Testis (tissue), 3 donors: ENCODE results near the gene HOXA10. TPM values are rescaled to one million over a fixed set of nuclear protein-coding genes. Genes with fewer than 3 reads are reported as not detected.
A peak's percentile ranks its signal among the peaks of the same experiment; 100 is the strongest.

Experiments used
- DNase-seq: peaks from one replicate; pipeline ENCODE4 v3.0.0-alpha.2; 2019
- H3K27ac ChIP-seq, 2 donors: fragments of 200-600 bp; sonication (generic); one replicate each; pipeline ENCODE4 v1.5.1; 2019
- H3K27me3 ChIP-seq: fragments of 200-600 bp; sonication (generic); one replicate; pipeline ENCODE4 v1.5.1; 2019
- H3K36me3 ChIP-seq: fragments of 200-600 bp; sonication (generic); one replicate; pipeline ENCODE4 v1.5.1; 2017; ENCODE audit warnings: low read depth; ENCODE audit errors: missing control alignments
- H3K4me1 ChIP-seq: fragments of 200-600 bp; sonication (generic); one replicate; pipeline ENCODE4 v1.5.1; 2019
- H3K4me3 ChIP-seq, 2 donors: fragments of 200-600 bp; sonication (generic); one replicate each; pipeline ENCODE4 v1.5.1; 2017 to 2019
- H3K9me3 ChIP-seq: fragments of 200-600 bp; sonication (generic); one replicate; pipeline ENCODE4 v1.5.1; 2017
- POLR2A ChIP-seq: fragments of 450-650 bp; IDR thresholded peaks from one replicate; pipeline ENCODE4 v1.6.1; 2017; ENCODE audit warnings: antibody characterized with exemption, mild to moderate bottlenecking, moderate library complexity
- WGBS, 2 donors: methylation state at CpG; one replicate each; pipeline ENCODE4 v1.1.5; 2018; 5-methylcytosine and 5-hydroxymethylcytosine counted together
- intact Hi-C: fragments of 100-400 bp; cut with DNase I; formaldehyde crosslinking; loops from one replicate; pipeline ENCODE4 v1.15.1; 2023; ENCODE audit warnings: low total_unique reads
- polyA plus RNA-seq: library from polyadenylated mRNA; stranded (reverse); fragments of 350-450 nt; fragmentation: Illumina TruSeq; extraction: RNeasy Lipid Tissue Mini Kit (QIAGEN cat#74804); gene quantifications from one replicate; pipeline ENCODE4 v1.2.3, GENCODE V29; 2014; ENCODE audit warnings: low read depth, low replicate concordance; ENCODE audit not compliant: insufficient read depth
- total RNA-seq, 2 donors: library from RNA; depleted of rRNA; stranded (reverse); fragments of >200 nt; gene quantifications; one replicate each; pipeline ENCODE4 v1.2.3, GENCODE V29; 2016
- TF ChIP-seq, protein P1 (sequence below), 3 experiments: fragments of 450-650 bp in 2 of 3; fragments of 200-600 bp in 1 of 3; sonication (generic) in 1 of 3; IDR thresholded peaks; one replicate each; pipeline ENCODE4 v1.5.1; 2016 to 2019; ENCODE audit warnings: antibody characterized with exemption in 3 of 3, mild to moderate bottlenecking in 2 of 3, moderate library complexity in 1 of 3

The HOXA10 gene
- total and polyA plus RNA-seq, 3 donors from 2014 or later = 0.31 to 1.8 (median 1.6) TPM

DNA sequence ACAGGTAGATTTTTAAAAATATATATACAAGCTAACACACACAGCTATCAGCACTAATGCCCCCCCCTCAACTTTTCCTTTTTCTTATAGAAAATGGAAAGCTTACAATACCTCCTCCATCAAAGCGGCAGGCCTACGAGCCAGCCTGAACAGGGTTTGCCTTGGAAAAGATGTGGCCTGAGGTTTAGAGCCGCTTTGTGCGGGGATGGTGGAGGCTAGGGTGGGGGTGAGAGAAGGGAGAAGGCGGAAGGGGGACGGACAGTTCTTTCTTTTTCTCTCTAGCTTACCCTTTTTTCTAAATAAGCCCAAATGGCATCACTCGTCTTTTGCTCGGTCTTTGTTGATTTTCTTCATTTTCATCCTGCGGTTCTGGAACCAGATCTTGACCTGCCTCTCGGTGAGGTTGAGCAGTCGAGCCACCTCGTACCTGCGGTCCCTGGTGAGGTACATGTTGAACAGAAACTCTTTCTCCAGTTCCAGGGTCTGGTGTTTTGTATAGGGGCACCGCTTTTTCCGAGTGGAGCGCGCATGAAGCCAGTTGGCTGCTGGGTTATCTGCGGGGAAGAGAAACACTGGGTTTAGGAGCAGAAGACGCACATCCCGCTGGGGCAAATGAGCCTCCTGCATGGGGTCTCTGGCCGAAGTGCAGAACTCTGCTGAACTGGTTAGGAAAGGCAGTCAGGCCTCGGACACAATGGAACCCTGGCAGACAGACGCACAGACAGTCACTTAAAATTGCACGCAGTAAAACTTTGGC lies 10.7 kb downstream of the HOXA10 start:
- intact Hi-C loops = loop anchor here (10.0 kb wide), 1 partner anchor 789 kb away; no protein-coding TSS in a partner anchor
- H3K4me1 ChIP-seq = peaks cover 10% of the 10 kb centered on the region

DNA sequence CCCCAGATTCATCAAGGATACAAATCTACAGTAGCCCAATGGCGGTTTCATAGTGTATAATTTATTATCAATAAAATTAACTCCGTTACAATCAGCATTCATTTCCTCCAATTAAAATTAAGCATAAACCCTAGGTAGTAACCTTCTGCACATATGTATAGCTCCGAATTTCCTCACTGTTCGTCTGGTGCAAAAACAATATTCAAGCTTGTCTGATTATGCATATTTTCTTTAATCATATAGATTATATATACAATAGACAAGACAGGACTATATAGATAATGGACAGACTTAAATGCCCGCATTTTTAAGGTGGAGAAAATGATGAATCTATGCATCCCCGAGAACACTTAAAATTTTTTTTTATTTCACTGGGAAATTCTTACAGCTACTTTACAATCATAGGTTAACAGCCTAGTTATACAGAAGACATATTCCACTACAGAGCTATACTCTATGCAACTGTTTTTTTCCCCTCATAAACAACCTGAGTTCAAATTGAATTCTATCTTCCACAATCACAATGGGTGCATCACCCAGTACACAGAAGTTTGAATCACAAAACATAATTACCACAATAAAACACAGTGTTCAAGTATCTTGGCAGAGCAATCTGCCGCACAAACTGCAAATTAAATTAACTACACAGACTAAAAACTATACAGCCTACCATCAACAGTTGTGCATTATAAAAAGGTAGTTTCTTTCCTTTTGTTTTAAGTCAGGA lies 11.4 kb downstream of the HOXA10 start:
- peaks cover 4% of the 10 kb centered on the region for H3K27me3 ChIP-seq
- DNase-seq = no peak
- H3K4me1 ChIP-seq = peaks cover 10% of the 10 kb centered on the region
- no peaks in the 10 kb centered on the region for H3K36me3 ChIP-seq
- H3K27ac ChIP-seq = no peak overlapping the region
- intact Hi-C loops = loop anchor here (10.0 kb wide), 1 partner anchor 788 kb away; no protein-coding TSS in a partner anchor
- H3K4me3 ChIP-seq = no peak overlapping the region
- no peaks in the 10 kb centered on the region for H3K9me3 ChIP-seq
- TF ChIP-seq POLR2A = no peak
- TF ChIP-seq, protein P1, sequence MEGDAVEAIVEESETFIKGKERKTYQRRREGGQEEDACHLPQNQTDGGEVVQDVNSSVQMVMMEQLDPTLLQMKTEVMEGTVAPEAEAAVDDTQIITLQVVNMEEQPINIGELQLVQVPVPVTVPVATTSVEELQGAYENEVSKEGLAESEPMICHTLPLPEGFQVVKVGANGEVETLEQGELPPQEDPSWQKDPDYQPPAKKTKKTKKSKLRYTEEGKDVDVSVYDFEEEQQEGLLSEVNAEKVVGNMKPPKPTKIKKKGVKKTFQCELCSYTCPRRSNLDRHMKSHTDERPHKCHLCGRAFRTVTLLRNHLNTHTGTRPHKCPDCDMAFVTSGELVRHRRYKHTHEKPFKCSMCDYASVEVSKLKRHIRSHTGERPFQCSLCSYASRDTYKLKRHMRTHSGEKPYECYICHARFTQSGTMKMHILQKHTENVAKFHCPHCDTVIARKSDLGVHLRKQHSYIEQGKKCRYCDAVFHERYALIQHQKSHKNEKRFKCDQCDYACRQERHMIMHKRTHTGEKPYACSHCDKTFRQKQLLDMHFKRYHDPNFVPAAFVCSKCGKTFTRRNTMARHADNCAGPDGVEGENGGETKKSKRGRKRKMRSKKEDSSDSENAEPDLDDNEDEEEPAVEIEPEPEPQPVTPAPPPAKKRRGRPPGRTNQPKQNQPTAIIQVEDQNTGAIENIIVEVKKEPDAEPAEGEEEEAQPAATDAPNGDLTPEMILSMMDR (IDR thresholded peaks at IDR 0.05) = no peak
- 65 to 67% methylated on average over 7 of the region's 7 CpGs for WGBS, 2 donors

More for the DNA sequence above, 10.7 kb downstream of the HOXA10 start:
- Histone ChIP-seq H3K27me3 (peaks cover 4% of the 10 kb centered on the region), H3K36me3 (no peaks in the 10 kb centered on the region), H3K9me3 (no peaks in the 10 kb centered on the region), H3K27ac (no peak overlapping the region), H3K4me3 (no peak overlapping the region)
- TF ChIP-seq, protein P1 (IDR thresholded peaks at IDR 0.05) = no peak
- TF ChIP-seq POLR2A = no peak
- no peak for DNase-seq
- WGBS, 2 donors = 53 to 54% methylated on average over 24 of the region's 24 CpGs

DNA sequence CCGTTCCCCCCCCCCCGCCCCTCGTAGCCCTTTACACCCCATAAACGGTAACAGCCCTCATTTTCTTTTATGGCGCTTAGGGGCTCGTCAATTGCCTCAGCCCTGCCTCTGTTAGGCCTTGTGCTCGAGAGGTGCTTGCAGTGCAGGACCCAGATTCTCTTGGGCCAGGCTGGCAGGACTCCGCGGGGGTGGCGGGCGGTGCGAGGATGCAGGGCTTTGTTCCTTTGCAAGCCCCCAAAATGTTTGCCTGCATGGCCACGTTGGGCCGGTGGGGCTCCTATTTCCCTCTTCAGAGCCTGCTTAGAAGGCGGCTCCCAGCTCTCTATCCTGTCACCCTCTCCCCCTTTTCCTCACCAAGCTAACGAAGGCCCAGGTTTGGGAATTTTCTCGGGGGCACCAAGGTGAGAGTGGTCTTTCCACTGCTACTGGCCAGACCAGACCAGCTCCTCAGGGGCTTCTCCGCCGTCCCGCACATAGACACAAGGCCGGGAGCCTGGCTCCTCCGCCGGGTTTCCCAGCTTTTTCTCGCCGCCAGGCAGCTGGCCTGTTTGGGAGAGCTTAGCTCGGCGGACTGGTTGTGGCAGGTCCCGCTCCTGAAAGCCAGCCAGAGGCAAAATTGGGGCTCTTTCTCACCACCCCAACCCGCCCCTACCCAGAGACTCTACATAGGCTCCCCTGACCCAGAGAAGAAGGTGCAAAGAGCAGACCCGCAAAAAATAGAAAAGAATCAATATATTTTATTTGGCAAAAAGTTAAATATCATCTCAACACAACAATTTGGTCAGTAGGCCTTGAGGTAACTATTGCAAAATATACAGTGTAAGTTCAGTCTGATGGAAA lies 12.2 kb downstream of the HOXA10 start:
- no peaks in the 10 kb centered on the region for H3K36me3 ChIP-seq
- WGBS, 2 donors = 41 to 51% methylated on average over 24 to 30 of the region's 30 CpGs
- H3K27ac ChIP-seq = no peak overlapping the region
- peak overlapping the region in 1 of 2 donors; percentile 62 for H3K4me3 ChIP-seq
- intact Hi-C loops = loop anchor here (10.0 kb wide), 1 partner anchor 787 kb away; no protein-coding TSS in a partner anchor
- peaks cover 4% of the 10 kb centered on the region for H3K27me3 ChIP-seq
- no peak for DNase-seq
- H3K4me1 ChIP-seq = peaks cover 10% of the 10 kb centered on the region
- no peak for TF ChIP-seq POLR2A
- TF ChIP-seq, protein P1 (IDR thresholded peaks at IDR 0.05) = no peak
- H3K9me3 ChIP-seq = no peaks in the 10 kb centered on the region

DNA sequence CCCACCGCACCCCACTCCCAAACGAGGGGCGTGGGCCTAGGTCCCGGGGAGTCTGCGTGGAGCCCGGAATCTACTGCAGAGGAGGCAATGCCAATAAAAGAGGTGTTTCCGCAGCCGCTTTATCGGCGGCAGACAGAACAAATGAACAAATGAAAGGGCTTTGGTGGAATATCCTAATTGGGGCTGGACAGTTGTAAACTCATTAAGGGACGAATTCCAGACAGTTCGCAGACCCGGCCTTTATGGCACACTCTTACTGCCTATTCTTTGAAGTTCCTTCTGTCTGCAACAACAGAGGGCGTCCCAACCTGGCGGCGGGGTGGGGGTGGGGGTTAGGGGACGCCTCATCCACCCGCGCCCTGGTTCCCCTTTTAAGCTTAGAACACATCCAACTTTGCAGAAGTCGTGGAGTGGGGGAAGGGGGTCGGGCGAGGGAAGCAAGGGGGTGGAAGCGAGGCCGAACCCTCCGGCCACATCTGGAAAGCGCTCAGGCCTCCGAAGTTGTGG lies 12.9 kb downstream of the HOXA10 start:
- Histone ChIP-seq H3K4me1 (peaks cover 10% of the 10 kb centered on the region), H3K4me3 (peak overlapping the region; percentile 46 to 62), H3K36me3 (no peaks in the 10 kb centered on the region), H3K27ac (no peak overlapping the region), H3K9me3 (no peaks in the 10 kb centered on the region), H3K27me3 (peaks cover 1% of the 10 kb centered on the region)
- no peak for TF ChIP-seq POLR2A
- TF ChIP-seq, protein P1 (IDR thresholded peaks at IDR 0.05) = peak in 1 of 3 experiments; percentile 45
- DNase-seq = no peak
- WGBS, 2 donors = 4 to 6% methylated on average over 19 to 27 of the region's 27 CpGs
- intact Hi-C loops = loop anchor here (10.0 kb wide), 1 partner anchor 786 kb away; no protein-coding TSS in a partner anchor
